Cardiac muscle cell (in vitro differentiated cells and primary cell): ENCODE data around the gene FKRP. TPM values are rescaled to one million over a fixed set of nuclear protein-coding genes. Genes with fewer than 3 reads are reported as not detected.

Experiments
- DNase-seq, 2 donors: peaks; one replicate each; pipeline versions ENCODE4 v3.0.0 to v3.0.0-alpha.2; 2010 to 2017; ENCODE audit warnings: low read depth in 1 of 2, low spot score in 1 of 2
- H3K27ac ChIP-seq: fragments of 200-600 bp; sonication (generic); 2 replicates; pipeline ENCODE4 v1.5.1; 2016
- H3K27me3 ChIP-seq: fragments of 200-600 bp; sonication (generic); 2 replicates; pipeline ENCODE4 v1.6.0; 2016; ENCODE audit warnings: control low read depth
- H3K36me3 ChIP-seq: fragments of 200-600 bp; sonication (generic); 2 replicates; pipeline ENCODE4 v1.5.1; 2016; ENCODE audit warnings: control low read depth
- H3K4me1 ChIP-seq: fragments of 200-600 bp; sonication (generic); 2 replicates; pipeline ENCODE4 v1.8.1; 2017; ENCODE audit warnings: low read depth, mild to moderate bottlenecking, mixed run types
- H3K4me3 ChIP-seq: fragments of 200-600 bp; sonication (generic); 2 replicates; pipeline ENCODE4 v1.5.1; 2016; ENCODE audit warnings: mild to moderate bottlenecking
- H3K9me3 ChIP-seq: fragments of 200-600 bp; sonication (generic); 2 replicates; pipeline ENCODE4 v1.5.1; 2017; ENCODE audit warnings: low read depth, mild to moderate bottlenecking, control low read depth
- polyA plus RNA-seq: library from polyadenylated mRNA; unstranded; fragments of >200 nt; fragmentation: Nextera tagmentation; extraction: Ambion mirVana; gene quantifications from 2 replicates; pipeline ENCODE4 v1.2.1, GENCODE V29; 2016
- total RNA-seq: library from RNA; depleted of rRNA; stranded (reverse); fragments of >200 nt; gene quantifications from 2 replicates; pipeline ENCODE4 v1.2.3, GENCODE V29; 2016
- TF ChIP-seq, protein P1 (sequence below): IDR thresholded peaks from 2 replicates; pipeline ENCODE4 v1.5.1; 2012; ENCODE audit warnings: low read depth, mild to moderate bottlenecking, low read length

Gene FKRP
- total and polyA plus RNA-seq, 2 experiments from 2014 or later, result 20.4 to 50.3 TPM

- DNase-seq, result no peak
- Histone ChIP-seq H3K4me3 (no peak overlapping the region), H3K9me3 (no peaks in the 10 kb centered on the region), H3K27ac (no peak overlapping the region), H3K4me1 (no peaks in the 10 kb centered on the region), H3K27me3 (no peaks in the 10 kb centered on the region), H3K36me3 (peaks cover 33% of the 10 kb centered on the region)
- TF ChIP-seq, protein P1, sequence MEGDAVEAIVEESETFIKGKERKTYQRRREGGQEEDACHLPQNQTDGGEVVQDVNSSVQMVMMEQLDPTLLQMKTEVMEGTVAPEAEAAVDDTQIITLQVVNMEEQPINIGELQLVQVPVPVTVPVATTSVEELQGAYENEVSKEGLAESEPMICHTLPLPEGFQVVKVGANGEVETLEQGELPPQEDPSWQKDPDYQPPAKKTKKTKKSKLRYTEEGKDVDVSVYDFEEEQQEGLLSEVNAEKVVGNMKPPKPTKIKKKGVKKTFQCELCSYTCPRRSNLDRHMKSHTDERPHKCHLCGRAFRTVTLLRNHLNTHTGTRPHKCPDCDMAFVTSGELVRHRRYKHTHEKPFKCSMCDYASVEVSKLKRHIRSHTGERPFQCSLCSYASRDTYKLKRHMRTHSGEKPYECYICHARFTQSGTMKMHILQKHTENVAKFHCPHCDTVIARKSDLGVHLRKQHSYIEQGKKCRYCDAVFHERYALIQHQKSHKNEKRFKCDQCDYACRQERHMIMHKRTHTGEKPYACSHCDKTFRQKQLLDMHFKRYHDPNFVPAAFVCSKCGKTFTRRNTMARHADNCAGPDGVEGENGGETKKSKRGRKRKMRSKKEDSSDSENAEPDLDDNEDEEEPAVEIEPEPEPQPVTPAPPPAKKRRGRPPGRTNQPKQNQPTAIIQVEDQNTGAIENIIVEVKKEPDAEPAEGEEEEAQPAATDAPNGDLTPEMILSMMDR, result no peak
Measured at GRCh38 chr19:46721269-46722003, 24.4 kb upstream of the FKRP start.

GRCh38 chr19:46722004-46722380 is 23.9 kb upstream of the FKRP start:
- no peaks in the 10 kb centered on the region for H3K9me3 ChIP-seq
- DNase-seq, result no peak
- no peaks in the 10 kb centered on the region for H3K27me3 ChIP-seq

DNA sequence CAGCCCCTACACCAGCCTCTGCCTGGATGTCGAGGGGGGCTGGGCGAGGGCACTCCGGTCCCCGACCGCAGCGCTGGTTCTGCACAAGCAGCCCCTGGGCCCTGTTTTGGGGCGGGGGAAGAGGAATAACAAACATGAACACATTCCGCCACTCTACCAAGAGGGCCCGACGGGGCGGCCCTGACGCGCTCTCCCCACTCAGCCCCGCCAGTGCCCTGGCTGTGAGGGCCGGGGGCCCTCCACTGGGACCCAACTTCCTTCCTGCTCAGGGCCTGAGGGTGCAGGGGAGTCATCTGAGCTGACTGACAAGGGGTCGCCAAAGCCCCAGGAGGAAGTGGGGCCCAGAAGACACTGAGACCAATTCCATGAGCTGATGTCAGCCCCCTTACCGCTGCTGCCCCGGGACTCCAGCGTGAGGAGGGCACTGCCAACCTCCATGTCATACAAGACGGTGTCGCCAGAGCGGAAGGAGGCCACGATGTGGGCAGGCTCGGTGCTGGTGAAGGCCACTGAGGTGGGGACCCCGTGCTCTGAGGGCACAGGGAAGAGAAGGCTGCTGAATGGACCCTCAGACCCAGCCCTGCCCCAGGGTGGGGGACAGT is 23.3 kb upstream of the FKRP start:
- DNase-seq, result no peak
- H3K4me1 ChIP-seq, result no peaks in the 10 kb centered on the region
- H3K27ac ChIP-seq, result no peak overlapping the region
- H3K36me3 ChIP-seq, result peaks cover 44% of the 10 kb centered on the region
- no peak overlapping the region for H3K4me3 ChIP-seq
- TF ChIP-seq, protein P1, result no peak
- no peaks in the 10 kb centered on the region for H3K27me3 ChIP-seq
- H3K9me3 ChIP-seq, result no peaks in the 10 kb centered on the region

More at GRCh38 chr19:46722004-46722380, 23.9 kb upstream of the FKRP start:
- H3K27ac ChIP-seq, result no peak overlapping the region
- TF ChIP-seq, protein P1, result no peak
- H3K4me1 ChIP-seq, result no peaks in the 10 kb centered on the region
- no peak overlapping the region for H3K4me3 ChIP-seq
- H3K36me3 ChIP-seq, result peaks cover 39% of the 10 kb centered on the region

DNA sequence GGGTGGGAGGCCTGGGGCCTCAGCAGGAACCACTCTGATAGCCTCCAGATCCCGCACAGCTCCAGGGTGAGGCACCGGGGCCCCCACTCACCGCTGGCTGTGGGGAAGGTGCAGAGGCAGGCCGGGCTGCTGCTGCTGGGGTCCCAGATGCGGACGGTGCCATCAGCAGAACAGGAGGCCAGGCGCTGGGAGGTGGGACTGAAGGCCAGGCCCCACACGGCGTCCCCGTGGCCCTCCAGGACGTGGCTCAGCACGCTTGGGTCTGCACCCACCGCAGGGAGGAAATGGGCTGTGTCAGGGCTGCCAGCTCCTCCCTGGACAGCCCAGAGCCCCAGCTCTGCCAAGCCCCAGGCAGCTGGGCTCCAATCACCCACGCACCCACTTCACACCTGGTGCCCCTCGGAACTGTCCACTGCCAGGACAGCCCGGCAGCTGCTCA is 22.8 kb upstream of the FKRP start:
- H3K9me3 ChIP-seq, result no peaks in the 10 kb centered on the region
- no peaks in the 10 kb centered on the region for H3K4me1 ChIP-seq
- H3K36me3 ChIP-seq, result peaks cover 49% of the 10 kb centered on the region
- TF ChIP-seq, protein P1, result no peak
- H3K4me3 ChIP-seq, result no peak overlapping the region
- DNase-seq, result no peak
- H3K27me3 ChIP-seq, result no peaks in the 10 kb centered on the region
- no peak overlapping the region for H3K27ac ChIP-seq

GRCh38 chr19:46723471-46723870 is 22.4 kb upstream of the FKRP start:
- Histone ChIP-seq H3K9me3 (no peaks in the 10 kb centered on the region), H3K27ac (no peak overlapping the region), H3K4me1 (no peaks in the 10 kb centered on the region), H3K27me3 (no peaks in the 10 kb centered on the region), H3K4me3 (no peak overlapping the region), H3K36me3 (peaks cover 52% of the 10 kb centered on the region)
- DNase-seq, result no peak
- TF ChIP-seq, protein P1, result no peak
